HEK293 (cell line): Measurements from ENCODE around the gene TOMM40L.

Experiments used
- BCL11B ChIP-seq: fragments of 450-650 bp; formaldehyde crosslinking; IDR thresholded peaks from 2 replicates; pipeline ENCODE4 v1.5.1; 2016; ENCODE audit warnings: low read depth, missing biosample characterization, missing genetic modification characterization
- HOXC10 ChIP-seq: sonication (generic); formaldehyde crosslinking; IDR thresholded peaks from 2 replicates; pipeline ENCODE4 v1.8.1; 2023; ENCODE audit warnings: mild to moderate bottlenecking, missing genetic modification reagents
- KLF16 ChIP-seq: fragments of 450-650 bp; formaldehyde crosslinking; IDR thresholded peaks from 2 replicates; pipeline ENCODE4 v1.5.1; 2017; ENCODE audit warnings: missing biosample characterization, missing genetic modification characterization
- PRDM1 ChIP-seq: fragments of 450-650 bp; formaldehyde crosslinking; IDR thresholded peaks from 2 replicates; pipeline ENCODE4; 2016; ENCODE audit warnings: missing biosample characterization, missing genetic modification characterization
- PRDM2 ChIP-seq: fragments of 450-650 bp; formaldehyde crosslinking; IDR thresholded peaks from 2 replicates; pipeline ENCODE4 v1.5.1; 2016; ENCODE audit warnings: missing biosample characterization, missing genetic modification characterization, borderline replicate concordance
- REST ChIP-seq: fragments of 450-650 bp; formaldehyde crosslinking; IDR thresholded peaks from 2 replicates; pipeline ENCODE4 v1.5.1; 2016; ENCODE audit warnings: missing biosample characterization, missing genetic modification characterization
- SP3 ChIP-seq: fragments of 450-650 bp; formaldehyde crosslinking; IDR thresholded peaks from 2 replicates; pipeline ENCODE4 v1.5.1; 2016; ENCODE audit warnings: missing biosample characterization, missing genetic modification characterization
- ZFHX2 ChIP-seq: fragments of 450-650 bp; formaldehyde crosslinking; conservative IDR thresholded peaks from 2 replicates; pipeline ENCODE4 v1.5.1; 2016; ENCODE audit warnings: missing biosample characterization, missing genetic modification characterization
- ZFP3 ChIP-seq: fragments of 450-650 bp; formaldehyde crosslinking; IDR thresholded peaks from 2 replicates; pipeline ENCODE4 v1.5.1; 2016; ENCODE audit warnings: low read depth, missing biosample characterization, missing genetic modification characterization
- ZNF133 ChIP-seq: fragments of 450-650 bp; formaldehyde crosslinking; IDR thresholded peaks from 2 replicates; pipeline ENCODE4 v1.5.1; 2016; ENCODE audit warnings: missing biosample characterization, missing genetic modification characterization
- ZNF140 ChIP-seq: fragments of 450-650 bp; formaldehyde crosslinking; IDR thresholded peaks from 2 replicates; pipeline ENCODE4 v1.5.1; 2016; ENCODE audit warnings: missing biosample characterization, missing genetic modification characterization
- ZNF2 ChIP-seq: fragments of 450-650 bp; formaldehyde crosslinking; IDR thresholded peaks from 2 replicates; pipeline ENCODE4 v1.5.1; 2016; ENCODE audit warnings: missing biosample characterization, missing genetic modification characterization
- ZNF292 ChIP-seq: fragments of 450-650 bp; formaldehyde crosslinking; IDR thresholded peaks from 2 replicates; pipeline ENCODE4 v1.5.1; 2016; ENCODE audit warnings: low read depth, missing biosample characterization, missing genetic modification characterization, borderline replicate concordance
- ZNF398 ChIP-seq: fragments of 450-650 bp; formaldehyde crosslinking; IDR thresholded peaks from 2 replicates; pipeline ENCODE4 v1.5.1; 2017; ENCODE audit warnings: missing biosample characterization, missing genetic modification characterization
- ZNF518A ChIP-seq: fragments of 450-650 bp; formaldehyde crosslinking; conservative IDR thresholded peaks from 2 replicates; pipeline ENCODE4 v1.5.1; 2016; ENCODE audit warnings: low read depth, missing biosample characterization, missing genetic modification characterization
- ZNF544 ChIP-seq: fragments of 450-650 bp; formaldehyde crosslinking; IDR thresholded peaks from 2 replicates; pipeline ENCODE4 v1.5.0; 2017; ENCODE audit warnings: missing biosample characterization, missing genetic modification characterization
- ZNF561 ChIP-seq: fragments of 450-650 bp; IDR thresholded peaks from 2 replicates; pipeline ENCODE4 v1.5.1; 2018; ENCODE audit warnings: missing biosample characterization, missing genetic modification characterization, borderline replicate concordance
- ZNF626 ChIP-seq: fragments of 450-650 bp; sonication (Bioruptor Pico); formaldehyde crosslinking; IDR thresholded peaks from 2 replicates; pipeline ENCODE4 v1.5.1; 2018; ENCODE audit warnings: missing biosample characterization, missing genetic modification characterization, inconsistent platforms
- ZNF654 ChIP-seq: fragments of 450-650 bp; formaldehyde crosslinking; IDR thresholded peaks from 2 replicates; pipeline ENCODE4 v1.5.1; 2016; ENCODE audit warnings: low read depth, missing biosample characterization, missing genetic modification characterization
- TF ChIP-seq, protein P1 (sequence below): fragments of 450-650 bp; formaldehyde crosslinking; IDR thresholded peaks from 2 replicates; pipeline ENCODE4 v1.5.1; 2017; ENCODE audit warnings: missing biosample characterization, missing genetic modification characterization

Gene TOMM40L

DNA sequence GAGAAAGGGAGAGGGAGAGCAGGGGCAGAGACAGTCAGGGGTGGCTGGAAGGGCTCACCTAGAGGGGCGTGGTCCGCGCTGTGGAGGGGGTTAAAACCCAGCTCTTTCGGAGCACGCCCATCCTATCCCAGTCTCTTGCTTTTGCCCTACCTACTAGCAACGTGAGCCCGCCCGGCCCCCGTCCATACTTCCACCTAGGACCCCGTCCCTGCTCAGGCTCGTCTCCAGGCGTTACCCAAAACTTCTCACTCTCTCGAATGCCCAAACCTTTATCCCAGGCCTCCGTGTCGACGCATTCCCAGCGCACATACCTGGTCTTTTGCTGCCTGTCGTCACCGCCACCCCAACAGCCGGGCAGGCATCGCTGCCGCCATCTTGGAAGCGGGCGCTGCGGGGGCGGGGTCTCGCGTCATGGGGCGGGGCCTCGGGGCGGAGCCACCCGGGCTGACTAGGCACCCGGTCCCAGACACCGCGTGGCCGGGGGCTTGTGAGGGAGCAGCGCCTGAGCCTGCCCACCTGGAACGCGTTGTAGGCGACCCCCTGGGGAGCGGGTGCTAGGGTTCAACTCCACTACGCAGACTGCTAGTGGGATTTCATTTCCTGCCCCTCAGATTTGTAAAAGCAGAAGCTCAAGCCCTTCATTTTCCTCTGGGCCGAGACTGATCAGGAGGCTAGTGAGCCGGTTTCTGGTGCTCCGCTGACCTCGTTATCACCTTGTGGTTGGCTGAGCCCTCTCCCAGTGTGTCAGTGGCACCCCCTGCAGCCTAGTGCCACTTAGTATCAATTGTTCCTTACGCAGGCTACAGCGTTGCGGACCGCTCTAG, 48.5 kb upstream of the TOMM40L start, which contains the start of gene B4GALT3 (continued):
- TF ChIP-seq ZNF518A (tag by site-specific recombination) (no peak), PRDM2 (tag by site-specific recombination) (no peak), ZFHX2 (peak; percentile 74), REST (tag by site-specific recombination) (no peak), BCL11B (tag by site-specific recombination) (no peak), ZNF2 (tag by site-specific recombination) (peak; percentile 76), ZNF140 (no peak), KLF16 (tag by site-specific recombination) (peak; percentile 96), PRDM1 (no peak), SP3 (tag by site-specific recombination) (peak; percentile 100), ZNF654 (tag by site-specific recombination) (peak; percentile 50), ZNF626 (tag by site-specific recombination) (no peak), HOXC10 (CRISPR knock-in tag) (no peak), ZNF561 (tag by site-specific recombination) (peak; percentile 83; the same call in 1 of the 2 replicates), ZNF544 (tag by site-specific recombination) (no peak), ZNF133 (tag by site-specific recombination) (no peak), ZFP3 (tag by site-specific recombination) (no peak), ZNF398 (no peak; the same call in 1 of the 2 replicates), ZNF292 (tag by site-specific recombination) (no peak)
- TF ChIP-seq, protein P1, sequence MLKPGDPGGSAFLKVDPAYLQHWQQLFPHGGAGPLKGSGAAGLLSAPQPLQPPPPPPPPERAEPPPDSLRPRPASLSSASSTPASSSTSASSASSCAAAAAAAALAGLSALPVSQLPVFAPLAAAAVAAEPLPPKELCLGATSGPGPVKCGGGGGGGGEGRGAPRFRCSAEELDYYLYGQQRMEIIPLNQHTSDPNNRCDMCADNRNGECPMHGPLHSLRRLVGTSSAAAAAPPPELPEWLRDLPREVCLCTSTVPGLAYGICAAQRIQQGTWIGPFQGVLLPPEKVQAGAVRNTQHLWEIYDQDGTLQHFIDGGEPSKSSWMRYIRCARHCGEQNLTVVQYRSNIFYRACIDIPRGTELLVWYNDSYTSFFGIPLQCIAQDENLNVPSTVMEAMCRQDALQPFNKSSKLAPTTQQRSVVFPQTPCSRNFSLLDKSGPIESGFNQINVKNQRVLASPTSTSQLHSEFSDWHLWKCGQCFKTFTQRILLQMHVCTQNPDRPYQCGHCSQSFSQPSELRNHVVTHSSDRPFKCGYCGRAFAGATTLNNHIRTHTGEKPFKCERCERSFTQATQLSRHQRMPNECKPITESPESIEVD, result no peak
